Trophoblast cell (in vitro differentiated cells and primary cell): ENCODE data around the gene BTBD7.

Source experiments
- DNase-seq, 2 donors: peaks; one replicate each; pipeline ENCODE4 v3.0.0-alpha.2; 2016
- H2AFZ ChIP-seq: 2 replicates; pipeline ENCODE4 v1.6.1; 2013; ENCODE audit warnings: low read length, moderate library complexity, mild to moderate bottlenecking; ENCODE audit not compliant: insufficient read depth, poor library complexity
- H2AK5ac ChIP-seq: 2 replicates; pipeline ENCODE4 v1.6.1; 2013; ENCODE audit warnings: mild to moderate bottlenecking, low read length
- H2BK120ac ChIP-seq: 2 replicates; pipeline ENCODE4 v1.6.1; 2013; ENCODE audit warnings: low read length, mild to moderate bottlenecking, moderate library complexity; ENCODE audit not compliant: insufficient read depth, poor library complexity
- H2BK12ac ChIP-seq: 2 replicates; pipeline ENCODE4 v1.6.1; 2013; ENCODE audit warnings: mild to moderate bottlenecking, low read length, moderate library complexity
- H2BK5ac ChIP-seq: 2 replicates; pipeline ENCODE4 v1.6.1; 2013; ENCODE audit warnings: low read length, low read depth, moderate library complexity, mild to moderate bottlenecking; ENCODE audit not compliant: poor library complexity
- H3K14ac ChIP-seq: 2 replicates; pipeline ENCODE4 v1.6.1; 2013; ENCODE audit warnings: mild to moderate bottlenecking, low read length
- H3K18ac ChIP-seq: 2 replicates; pipeline ENCODE4 v1.6.1; 2013; ENCODE audit warnings: mild to moderate bottlenecking, low read length
- H3K23ac ChIP-seq: 2 replicates; pipeline ENCODE4 v1.6.1; 2013; ENCODE audit warnings: low read length
- H3K27ac ChIP-seq: 2 replicates; pipeline ENCODE4 v1.5.1; 2013; ENCODE audit warnings: low read depth, mild to moderate bottlenecking, inconsistent platforms, low read length, moderate library complexity
- H3K27me3 ChIP-seq: 2 replicates; pipeline ENCODE4 v1.6.1; 2013; ENCODE audit warnings: inconsistent platforms, mild to moderate bottlenecking, low read length, moderate library complexity; ENCODE audit not compliant: insufficient read depth
- H3K36me3 ChIP-seq, 2 experiments: 1 replicate in 1 of 2; 2 replicates in 1 of 2; pipeline ENCODE4 v1.6.1; 2013; ENCODE audit warnings: low read length in 2 of 2, mild to moderate bottlenecking in 2 of 2, moderate library complexity in 1 of 2; ENCODE audit not compliant: insufficient read depth in 2 of 2, control insufficient read depth in 1 of 2
- H3K4ac ChIP-seq: 2 replicates; pipeline ENCODE4 v1.6.1; 2013; ENCODE audit warnings: low read depth, mild to moderate bottlenecking, low read length, moderate library complexity
- H3K4me1 ChIP-seq, 2 experiments: 1 replicate in 1 of 2; 2 replicates in 1 of 2; pipeline ENCODE4 v1.6.1; 2013; ENCODE audit warnings: low read length in 2 of 2, mild to moderate bottlenecking in 2 of 2, moderate library complexity in 1 of 2; ENCODE audit not compliant: insufficient read depth in 2 of 2, control insufficient read depth in 1 of 2
- H3K4me2 ChIP-seq: 2 replicates; pipeline ENCODE4 v1.6.1; 2013; ENCODE audit warnings: inconsistent platforms, mild to moderate bottlenecking, low read length, moderate library complexity
- H3K4me3 ChIP-seq: 2 replicates; pipeline ENCODE4 v1.5.1; 2013; ENCODE audit warnings: mild to moderate bottlenecking, low read depth, low read length, inconsistent platforms
- H3K79me1 ChIP-seq: one replicate; pipeline ENCODE4 v1.6.1; 2013; ENCODE audit warnings: low read length
- H3K79me2 ChIP-seq: 2 replicates; pipeline ENCODE4 v1.6.1; 2013; ENCODE audit warnings: low read length, mild to moderate bottlenecking; ENCODE audit not compliant: control insufficient read depth, insufficient read depth, poor library complexity
- H3K9ac ChIP-seq: 2 replicates; pipeline ENCODE4 v1.6.1; 2013; ENCODE audit warnings: mild to moderate bottlenecking, low read length
- H3K9me3 ChIP-seq: 2 replicates; pipeline ENCODE4 v1.6.1; 2013; ENCODE audit warnings: low read depth, mild to moderate bottlenecking, control low read depth, inconsistent platforms, low read length; ENCODE audit not compliant: insufficient read depth
- H4K12ac ChIP-seq: 2 replicates; pipeline ENCODE4 v1.6.1; 2013; ENCODE audit warnings: low read depth, mild to moderate bottlenecking, low read length, moderate library complexity
- H4K8ac ChIP-seq: 2 replicates; pipeline ENCODE4 v1.6.1; 2013; ENCODE audit warnings: low read depth, mild to moderate bottlenecking, low read length, moderate library complexity
- H4K91ac ChIP-seq: one replicate; pipeline ENCODE4 v1.6.1; 2013; ENCODE audit warnings: low read depth, mild to moderate bottlenecking, low read length, moderate library complexity
- WGBS: extraction: QIAGEN DNeasy Blood & Tissue Kit; methylation state at CpG from one replicate; pipeline ENCODE4 v1.1.7; 2013; ENCODE audit warnings: missing lambda C conversion rate; ENCODE audit not compliant: insufficient read length, insufficient coverage; ENCODE audit errors: extremely low coverage; 5-methylcytosine and 5-hydroxymethylcytosine counted together

The BTBD7 gene

DNA sequence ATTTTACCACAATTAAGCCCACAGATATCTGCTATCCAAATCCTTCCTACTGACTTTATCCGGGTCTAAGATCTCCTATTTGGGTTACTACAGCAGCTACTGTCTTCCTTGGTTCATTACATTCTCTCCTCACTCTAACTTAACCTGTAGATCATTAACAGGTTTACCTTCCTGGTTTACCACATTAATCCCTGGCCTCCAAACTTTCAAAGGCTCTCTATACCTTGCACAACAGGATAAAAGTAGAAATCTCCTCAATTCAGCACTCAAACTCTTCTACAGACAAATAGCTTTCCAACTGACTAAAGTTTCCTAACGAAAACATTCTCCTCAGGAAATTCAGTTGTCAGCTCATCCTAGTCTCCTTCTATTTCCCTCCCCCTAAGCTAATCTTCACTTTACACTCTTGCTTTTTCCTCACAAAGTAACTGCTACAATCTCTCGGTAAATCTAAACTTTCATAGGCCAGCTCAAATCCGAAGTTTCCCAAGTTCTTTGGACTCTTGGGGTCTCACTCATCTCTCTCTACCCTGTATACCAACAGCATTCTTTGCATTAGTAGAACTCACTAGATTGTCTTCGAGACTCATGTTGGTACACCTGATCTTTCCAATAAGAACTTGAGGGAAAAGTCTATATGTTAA lies 2.7 kb downstream of the BTBD7 start:
- H2AK5ac ChIP-seq = no peak overlapping the region
- no peak overlapping the region for H3K14ac ChIP-seq
- H4K12ac ChIP-seq = no peak overlapping the region
- peaks cover 22% of the 10 kb centered on the region for H3K79me2 ChIP-seq
- no peak overlapping the region for H3K9ac ChIP-seq
- no peak overlapping the region for H3K23ac ChIP-seq
- peaks cover 0 to 2% of the 10 kb centered on the region in 2 experiments for H3K36me3 ChIP-seq
- no peak overlapping the region for H2AFZ ChIP-seq
- no CpG with 5 or more reads among the region's 5 CpGs for WGBS
- no peak overlapping the region for H3K18ac ChIP-seq
- H3K9me3 ChIP-seq = no peaks in the 10 kb centered on the region
- no peak overlapping the region for H2BK12ac ChIP-seq
- H3K4me3 ChIP-seq = no peak overlapping the region
- no peak overlapping the region for H3K27ac ChIP-seq
- peaks cover 2 to 6% of the 10 kb centered on the region in 2 experiments for H3K4me1 ChIP-seq
- H3K27me3 ChIP-seq = no peaks in the 10 kb centered on the region
- H4K91ac ChIP-seq = no peak overlapping the region
- peak overlapping the region; percentile 47 for H3K4ac ChIP-seq
- H2BK5ac ChIP-seq = no peak overlapping the region
- no peak overlapping the region for H3K4me2 ChIP-seq
- peak in 1 of 2 donors; percentile 58 for DNase-seq
- H4K8ac ChIP-seq = no peak overlapping the region
- peaks cover 14% of the 10 kb centered on the region for H3K79me1 ChIP-seq
- H2BK120ac ChIP-seq = no peak overlapping the region

DNA sequence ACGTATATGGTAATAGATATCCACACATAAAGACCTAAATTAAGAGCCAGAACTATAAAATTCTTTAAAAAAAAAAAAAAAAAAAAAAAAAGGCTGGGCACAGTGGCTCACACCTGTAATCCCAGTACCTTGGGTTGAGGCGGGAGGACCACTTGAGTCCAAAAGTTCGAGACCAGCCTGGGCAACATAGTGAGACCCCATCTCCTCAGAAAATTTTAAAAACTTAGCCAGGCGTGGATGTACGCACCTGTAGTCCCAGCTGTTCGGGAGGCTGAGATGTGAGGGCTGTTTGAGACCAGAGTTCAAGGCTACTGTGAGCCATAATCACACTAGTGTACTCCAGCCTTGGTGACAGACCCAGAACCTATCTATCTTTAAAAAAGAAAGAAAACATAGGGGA lies 4.3 kb downstream of the BTBD7 start:
- no peak overlapping the region for H3K23ac ChIP-seq
- no peak overlapping the region for H3K4me2 ChIP-seq
- H2BK5ac ChIP-seq = no peak overlapping the region
- peaks cover 25% of the 10 kb centered on the region for H3K79me2 ChIP-seq
- H3K9me3 ChIP-seq = no peaks in the 10 kb centered on the region
- no peaks in the 10 kb centered on the region for H3K27me3 ChIP-seq
- H3K4me1 ChIP-seq = peaks cover 0 to 7% of the 10 kb centered on the region in 2 experiments
- no peak overlapping the region for H4K91ac ChIP-seq
- peak overlapping the region; percentile 74 for H3K4ac ChIP-seq
- peaks cover 14% of the 10 kb centered on the region for H3K79me1 ChIP-seq
- H4K8ac ChIP-seq = no peak overlapping the region
- H3K4me3 ChIP-seq = no peak overlapping the region
- H3K18ac ChIP-seq = no peak overlapping the region
- DNase-seq = no peak
- H3K9ac ChIP-seq = no peak overlapping the region
- no peak overlapping the region for H4K12ac ChIP-seq
- no peak overlapping the region for H2BK120ac ChIP-seq
- no peak overlapping the region for H2AFZ ChIP-seq
- H3K36me3 ChIP-seq = peaks cover 0 to 2% of the 10 kb centered on the region in 2 experiments
- no CpG with 5 or more reads among the region's 6 CpGs for WGBS
- H3K27ac ChIP-seq = no peak overlapping the region
- H2BK12ac ChIP-seq = no peak overlapping the region
- no peak overlapping the region for H3K14ac ChIP-seq
- no peak overlapping the region for H2AK5ac ChIP-seq

DNA sequence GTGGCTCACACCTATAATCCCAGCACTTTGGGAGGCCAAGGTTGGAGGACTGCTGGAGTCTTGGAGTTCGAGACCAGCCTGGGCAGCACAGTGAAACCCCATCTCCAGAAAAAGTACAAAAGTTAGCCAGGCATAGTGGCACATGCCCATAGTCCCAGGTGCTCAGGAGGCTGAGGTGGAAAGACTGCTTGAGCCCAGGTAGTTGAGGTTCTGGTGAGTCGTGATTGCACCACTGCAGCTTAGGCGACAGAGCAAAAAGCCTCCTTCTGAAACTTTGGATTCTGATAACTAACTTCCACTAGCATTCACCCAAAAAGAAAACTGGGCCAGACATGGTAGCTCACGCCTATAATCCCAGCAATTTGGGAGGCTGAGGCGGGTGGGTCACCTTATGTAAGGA lies 6.6 kb downstream of the BTBD7 start:
- no peak overlapping the region for H2AK5ac ChIP-seq
- peaks cover 0 to 2% of the 10 kb centered on the region in 2 experiments for H3K36me3 ChIP-seq
- H3K27ac ChIP-seq = no peak overlapping the region
- H3K79me2 ChIP-seq = peaks cover 19% of the 10 kb centered on the region
- no peak overlapping the region for H3K18ac ChIP-seq
- H3K9me3 ChIP-seq = no peaks in the 10 kb centered on the region
- H2BK5ac ChIP-seq = peak overlapping the region; percentile 52
- no peak overlapping the region for H2BK120ac ChIP-seq
- peak overlapping the region; percentile 40 for H3K14ac ChIP-seq
- H3K9ac ChIP-seq = no peak overlapping the region
- DNase-seq = no peak
- H2AFZ ChIP-seq = no peak overlapping the region
- H3K79me1 ChIP-seq = peaks cover 2% of the 10 kb centered on the region
- no peak overlapping the region for H3K4me3 ChIP-seq
- no peak overlapping the region for H4K12ac ChIP-seq
- H3K23ac ChIP-seq = no peak overlapping the region
- no peak overlapping the region for H3K4me2 ChIP-seq
- no peaks in the 10 kb centered on the region for H3K27me3 ChIP-seq
- H4K8ac ChIP-seq = no peak overlapping the region
- peak overlapping the region; percentile 100 for H3K4ac ChIP-seq
- H2BK12ac ChIP-seq = peak overlapping the region; percentile 60
- H4K91ac ChIP-seq = no peak overlapping the region
- H3K4me1 ChIP-seq = peaks cover 0 to 7% of the 10 kb centered on the region in 2 experiments
- WGBS = no CpG with 5 or more reads among the region's 5 CpGs

DNA sequence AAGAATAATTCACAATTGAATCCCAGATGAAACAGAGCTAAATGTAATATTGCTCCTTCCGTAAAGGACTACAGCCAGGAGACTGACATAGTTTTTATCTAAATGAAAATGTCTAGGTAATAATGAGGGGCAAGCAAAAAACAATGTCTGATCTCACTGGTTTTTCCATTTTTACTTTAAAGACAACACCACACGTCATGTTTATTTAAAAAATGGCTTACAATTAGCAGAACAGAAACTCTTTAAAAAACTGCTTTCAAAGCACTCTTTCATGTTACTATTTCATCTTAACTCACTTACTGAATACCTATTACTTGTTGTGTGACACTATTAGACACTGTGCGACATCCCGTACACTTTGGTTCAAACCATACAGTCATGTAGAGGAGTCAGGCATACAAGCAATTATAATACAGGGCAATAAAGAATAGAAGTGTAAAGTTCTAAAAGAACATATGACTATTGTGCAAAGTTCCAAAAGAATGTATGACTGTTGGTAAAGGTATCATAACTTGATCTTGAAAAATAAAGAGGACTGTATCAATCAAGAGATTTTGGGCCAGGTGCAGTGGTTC lies 9.1 kb downstream of the BTBD7 start:
- H3K9ac ChIP-seq = no peak overlapping the region
- no peak overlapping the region for H2BK12ac ChIP-seq
- no peak for DNase-seq
- no peak overlapping the region for H4K91ac ChIP-seq
- H3K27me3 ChIP-seq = no peaks in the 10 kb centered on the region
- H3K4me1 ChIP-seq = peaks cover 6 to 12% of the 10 kb centered on the region in 2 experiments
- H3K14ac ChIP-seq = no peak overlapping the region
- H4K8ac ChIP-seq = no peak overlapping the region
- H2AK5ac ChIP-seq = no peak overlapping the region
- H2BK120ac ChIP-seq = no peak overlapping the region
- peaks cover 0 to 2% of the 10 kb centered on the region in 2 experiments for H3K36me3 ChIP-seq
- no CpG with 5 or more reads among the region's 4 CpGs for WGBS
- no peak overlapping the region for H3K23ac ChIP-seq
- peaks cover 22% of the 10 kb centered on the region for H3K79me2 ChIP-seq
- H3K4me2 ChIP-seq = no peak overlapping the region
- no peak overlapping the region for H3K18ac ChIP-seq
- no peaks in the 10 kb centered on the region for H3K9me3 ChIP-seq
- H3K79me1 ChIP-seq = peaks cover 2% of the 10 kb centered on the region
- no peak overlapping the region for H3K27ac ChIP-seq
- no peak overlapping the region for H2AFZ ChIP-seq
- H2BK5ac ChIP-seq = no peak overlapping the region
- peak overlapping the region; percentile 62 for H3K4ac ChIP-seq
- no peak overlapping the region for H3K4me3 ChIP-seq
- H4K12ac ChIP-seq = no peak overlapping the region
